Stomach (tissue), 9 donors: ENCODE results near the gene ARL15. TPM values are rescaled to one million over a fixed set of nuclear protein-coding genes. Genes with fewer than 3 reads are reported as not detected.

Experiments
- DNase-seq, 2 donors: peaks; one replicate each; pipeline versions ENCODE4 v3.0.0 to v3.0.0-alpha.2; 2013 to 2019
- H3K27ac ChIP-seq, 5 donors: fragments of 200-600 bp in 4 of 5; sonication (generic) in 4 of 5; one replicate each; pipeline ENCODE4 v1.5.1; 2013 to 2019; ENCODE audit warnings: mild to moderate bottlenecking in 1 of 5, moderate library complexity in 1 of 5
- H3K27me3 ChIP-seq, 3 donors: fragments of 200-600 bp; sonication (generic); one replicate each; pipeline ENCODE4 v1.5.1; 2017 to 2019; ENCODE audit warnings: mixed run types in 1 of 3
- H3K36me3 ChIP-seq, 4 donors: fragments of 200-600 bp; sonication (generic); 1 replicate in 3 of 4; 2 replicates in 1 of 4; pipeline ENCODE4 v1.5.1; 2016 to 2019
- H3K4me1 ChIP-seq, 4 donors: fragments of 200-600 bp; sonication (generic); one replicate each; pipeline ENCODE4 v1.5.1; 2016 to 2019
- H3K4me3 ChIP-seq, 4 donors: fragments of 200-600 bp; sonication (generic) in 3 of 4; one replicate each; pipeline ENCODE4 v1.5.1; 2016 to 2019; ENCODE audit warnings: mild to moderate bottlenecking in 1 of 4
- H3K9me3 ChIP-seq, 4 donors: fragments of 200-600 bp; sonication (generic); one replicate each; pipeline ENCODE4 v1.5.1; 2016 to 2019
- EP300 ChIP-seq: sonication (generic); formaldehyde crosslinking; IDR thresholded peaks from one replicate; pipeline ENCODE4 v1.6.1; 2017; ENCODE audit warnings: antibody characterized with exemption
- POLR2A ChIP-seq, 4 donors: fragments of 450-650 bp; IDR thresholded peaks; one replicate each; pipeline ENCODE4 v1.6.1; 2016; ENCODE audit warnings: antibody characterized with exemption in 4 of 4, control low read depth in 2 of 4, mild to moderate bottlenecking in 1 of 4, moderate library complexity in 1 of 4
- POLR2AphosphoS5 ChIP-seq, 3 donors: sonication (generic); formaldehyde crosslinking; IDR thresholded peaks; one replicate each; pipeline ENCODE4 v1.6.1; 2016; ENCODE audit warnings: antibody characterized with exemption in 3 of 3
- WGBS, 5 donors: extraction: QIAGEN DNeasy Blood & Tissue Kit in 3 of 5; methylation state at CpG; one replicate each; pipeline versions ENCODE4 v1.1.5 to v1.1.7; 2013 to 2018; 5-methylcytosine and 5-hydroxymethylcytosine counted together
- intact Hi-C: fragments of 100-400 bp; cut with DNase I; formaldehyde crosslinking; loops from one replicate; pipeline ENCODE4 v1.15.1; 2023; ENCODE audit warnings: low total_unique reads
- polyA plus RNA-seq, 3 donors: library from polyadenylated mRNA; stranded (reverse); fragments of 200-250 nt; gene quantifications; one replicate each; pipeline ENCODE4 v1.2.3, GENCODE V29; 2013
- total RNA-seq, 5 donors: library from RNA; depleted of rRNA; stranded (reverse); fragments of >200 nt; gene quantifications; one replicate each; pipeline versions ENCODE4 v1.1.0 to v1.2.3, GENCODE V29; 2014 to 2016
- TF ChIP-seq, protein P1 (sequence below), 7 experiments: fragments of 450-650 bp in 4 of 7; fragments of 200-600 bp in 3 of 7; sonication (generic) in 3 of 7; IDR thresholded peaks; one replicate each; pipeline ENCODE4 v1.5.1; 2016 to 2019; ENCODE audit warnings: antibody characterized with exemption in 7 of 7, control low read depth in 2 of 7, mild to moderate bottlenecking in 1 of 7
- donor health status: healthy with polysubstance abuse.
- donor health status: Bipolar disorder and iron deficiency.
- donor health status: healthy.

Gene ARL15
- total and polyA plus RNA-seq, 8 donors = 1.7 to 72.7 (median 12.6) TPM

DNA sequence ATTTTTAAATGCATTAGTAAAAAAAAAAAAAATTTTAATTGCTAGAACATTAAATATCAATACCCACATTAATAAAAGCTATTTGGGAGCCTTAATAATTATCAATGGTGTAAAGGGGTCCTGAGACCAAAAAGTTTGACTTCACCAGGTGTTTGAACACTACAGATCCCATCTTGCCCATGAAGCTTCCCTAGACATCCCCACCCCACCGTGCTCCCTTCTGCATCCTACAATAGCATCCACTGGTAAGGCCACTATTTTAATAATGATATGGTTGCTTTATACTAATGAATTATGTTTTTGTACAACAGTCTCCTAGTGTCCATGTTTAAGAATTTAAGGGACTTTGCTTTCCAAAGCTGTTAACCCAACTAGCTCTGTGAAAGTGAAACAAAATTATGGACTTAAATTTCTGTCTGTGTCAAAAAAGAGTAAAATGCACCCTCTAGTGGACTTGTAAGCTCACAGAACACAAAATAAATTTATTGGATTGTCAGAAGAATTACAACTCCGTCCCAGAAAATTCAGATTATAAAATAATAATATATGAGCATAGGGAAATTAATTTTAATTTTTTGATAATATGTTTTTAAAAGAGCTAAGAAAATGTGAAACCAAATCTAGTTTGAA is 76.0 kb downstream of the ARL15 start:
- WGBS, 5 donors = 47 to 58% (median 56%) methylated on average over 2 of the region's 2 CpGs
- intact Hi-C loops = no loop called here
- Histone ChIP-seq H3K36me3 (no peaks in the 10 kb centered on the region), H3K9me3 (no peaks in the 10 kb centered on the region), H3K27ac (no peak overlapping the region), H3K4me1 (peaks cover 0 to 12% (median 5%) of the 10 kb centered on the region in 4 donors), H3K27me3 (no peaks in the 10 kb centered on the region), H3K4me3 (no peak overlapping the region)
- DNase-seq = peak in 1 of 2 donors; percentile 60
- TF ChIP-seq POLR2A (IDR thresholded peaks at IDR 0.05) = no peak
- TF ChIP-seq, protein P1, sequence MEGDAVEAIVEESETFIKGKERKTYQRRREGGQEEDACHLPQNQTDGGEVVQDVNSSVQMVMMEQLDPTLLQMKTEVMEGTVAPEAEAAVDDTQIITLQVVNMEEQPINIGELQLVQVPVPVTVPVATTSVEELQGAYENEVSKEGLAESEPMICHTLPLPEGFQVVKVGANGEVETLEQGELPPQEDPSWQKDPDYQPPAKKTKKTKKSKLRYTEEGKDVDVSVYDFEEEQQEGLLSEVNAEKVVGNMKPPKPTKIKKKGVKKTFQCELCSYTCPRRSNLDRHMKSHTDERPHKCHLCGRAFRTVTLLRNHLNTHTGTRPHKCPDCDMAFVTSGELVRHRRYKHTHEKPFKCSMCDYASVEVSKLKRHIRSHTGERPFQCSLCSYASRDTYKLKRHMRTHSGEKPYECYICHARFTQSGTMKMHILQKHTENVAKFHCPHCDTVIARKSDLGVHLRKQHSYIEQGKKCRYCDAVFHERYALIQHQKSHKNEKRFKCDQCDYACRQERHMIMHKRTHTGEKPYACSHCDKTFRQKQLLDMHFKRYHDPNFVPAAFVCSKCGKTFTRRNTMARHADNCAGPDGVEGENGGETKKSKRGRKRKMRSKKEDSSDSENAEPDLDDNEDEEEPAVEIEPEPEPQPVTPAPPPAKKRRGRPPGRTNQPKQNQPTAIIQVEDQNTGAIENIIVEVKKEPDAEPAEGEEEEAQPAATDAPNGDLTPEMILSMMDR (IDR thresholded peaks at IDR 0.05) = peak in 5 of 7 experiments; percentile 7 to 57 (median 32)

DNA sequence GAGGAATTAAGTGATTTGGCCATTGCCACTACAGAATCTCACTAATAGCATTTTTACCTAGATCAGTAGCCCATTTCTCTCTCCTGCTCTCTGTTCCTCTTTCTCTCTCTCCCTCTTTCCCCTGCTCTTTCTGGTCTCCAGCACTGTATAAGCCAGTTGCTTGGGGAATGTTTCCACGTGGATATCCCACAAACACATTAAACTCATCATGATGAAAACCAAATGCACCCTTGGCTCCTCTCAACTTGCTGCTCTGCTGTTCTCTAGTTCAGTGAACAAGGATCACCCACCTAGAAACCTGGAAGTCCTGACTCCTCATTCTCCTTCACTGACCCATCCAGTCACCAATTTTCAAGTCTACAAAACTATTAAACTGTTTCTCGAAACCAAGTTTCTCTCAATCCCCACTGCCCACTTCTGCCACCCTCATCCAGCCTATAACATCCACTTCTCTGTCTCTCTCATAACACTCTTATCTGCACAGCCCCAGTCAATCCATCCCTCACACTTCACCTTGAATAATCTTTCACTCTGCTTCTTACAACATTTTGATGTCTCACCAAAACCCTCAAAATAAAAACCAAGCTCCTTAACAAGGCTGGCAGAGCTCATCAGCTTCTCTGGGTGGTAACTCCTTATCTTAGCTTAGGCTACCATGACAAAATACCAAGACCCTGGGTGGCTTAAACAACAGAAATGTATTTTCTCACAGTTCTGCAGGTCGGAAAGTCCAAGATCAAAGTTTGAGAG is 79.3 kb downstream of the ARL15 start:
- H3K27me3 ChIP-seq = no peaks in the 10 kb centered on the region
- DNase-seq = no peak

DNA sequence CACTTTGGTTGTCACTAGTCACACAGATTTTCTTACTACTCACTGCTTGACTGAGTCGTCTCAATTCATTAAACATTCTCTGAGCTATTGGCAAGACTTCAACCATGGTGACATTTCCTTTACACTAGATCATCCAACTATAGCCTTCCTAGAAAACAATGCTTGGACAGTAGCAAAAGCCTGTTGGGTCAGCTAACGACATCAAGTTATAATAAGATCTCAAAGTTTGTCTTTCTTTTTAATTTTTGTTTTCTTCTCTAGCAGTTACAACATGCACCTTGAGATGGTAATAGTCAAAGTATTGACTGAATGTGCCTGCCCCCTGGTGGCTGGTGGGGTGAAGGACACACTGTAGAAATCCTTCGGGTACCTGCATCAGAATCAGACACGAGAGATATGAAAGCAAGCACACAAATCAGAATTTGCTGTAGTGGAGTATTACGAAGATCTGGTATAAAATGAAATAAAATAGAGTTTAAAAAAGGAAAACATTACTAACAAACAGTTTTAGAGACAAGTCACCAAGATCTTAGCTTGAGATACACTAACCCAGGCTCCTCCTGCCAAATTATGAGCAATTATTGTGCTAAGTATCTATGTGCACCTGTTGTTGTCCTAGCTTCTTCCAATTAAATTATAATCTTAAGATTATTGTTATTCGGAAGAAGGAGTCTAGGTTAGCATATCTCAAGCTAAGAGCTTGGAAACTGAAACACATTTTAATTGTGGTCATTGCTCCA is 81.2 kb downstream of the ARL15 start:
- Histone ChIP-seq H3K27ac (no peak overlapping the region), H3K36me3 (no peaks in the 10 kb centered on the region), H3K9me3 (no peaks in the 10 kb centered on the region), H3K4me1 (peaks cover 0 to 11% (median 5%) of the 10 kb centered on the region in 4 donors), H3K27me3 (no peaks in the 10 kb centered on the region), H3K4me3 (no peak overlapping the region)
- 9 to 17% (median 10%) methylated on average over 6 of the region's 6 CpGs for WGBS, 5 donors
- TF ChIP-seq, protein P1 (IDR thresholded peaks at IDR 0.05) = peak in 6 of 7 experiments; percentile 24 to 96 (median 90)
- no peak for TF ChIP-seq POLR2AphosphoS5 (IDR thresholded peaks at IDR 0.05)
- DNase-seq = peak; percentile 82
- intact Hi-C loops = loop anchor here (5.0 to 10.0 kb wide), 2 partner anchors 747 to 964 kb away; partner anchors contain the start of gene FST

More for the DNA sequence above, 79.3 kb downstream of the ARL15 start:
- H3K9me3 ChIP-seq = no peaks in the 10 kb centered on the region
- no peaks in the 10 kb centered on the region for H3K36me3 ChIP-seq
- WGBS, 5 donors = 73 to 80% (median 78%) methylated on average over 3 of the region's 3 CpGs
- no peak overlapping the region for H3K27ac ChIP-seq
- intact Hi-C loops = no loop called here
- no peak for TF ChIP-seq POLR2AphosphoS5 (IDR thresholded peaks at IDR 0.05)
- no peak overlapping the region for H3K4me3 ChIP-seq
- peaks cover 0 to 17% (median 7%) of the 10 kb centered on the region in 4 donors for H3K4me1 ChIP-seq

DNA sequence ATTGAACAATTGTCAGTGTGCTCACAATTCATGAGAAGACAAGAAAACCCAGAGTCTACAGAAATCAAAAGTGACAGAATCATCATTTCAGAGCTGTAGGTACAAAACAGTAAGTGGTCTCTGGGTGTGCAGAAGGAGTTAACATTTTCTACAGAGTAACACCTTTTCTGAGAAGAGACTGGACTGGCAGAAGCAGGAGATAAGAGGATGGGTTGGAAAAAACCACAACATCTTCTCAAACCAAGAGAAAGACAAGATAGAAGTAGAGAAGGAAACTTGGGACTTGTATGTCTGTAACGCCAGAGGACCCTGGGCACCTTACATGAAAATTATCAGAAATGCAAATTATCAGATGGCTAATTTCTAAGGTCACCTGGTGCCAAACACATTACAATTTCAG is 82.6 kb downstream of the ARL15 start:
- Histone ChIP-seq H3K27ac (no peak overlapping the region), H3K4me3 (no peak overlapping the region), H3K36me3 (no peaks in the 10 kb centered on the region), H3K4me1 (peaks cover 0 to 11% (median 4%) of the 10 kb centered on the region in 4 donors), H3K9me3 (no peaks in the 10 kb centered on the region), H3K27me3 (no peaks in the 10 kb centered on the region)
- intact Hi-C loops = loop anchor here (5.0 to 10.0 kb wide), 2 partner anchors 745 to 963 kb away; partner anchors contain the start of gene FST
- WGBS, 5 donors = 79 to 97% (median 83%) methylated on average over 1 of the region's 1 CpG
- no peak for DNase-seq
- TF ChIP-seq EP300 (no peak), POLR2AphosphoS5 (IDR thresholded peaks at IDR 0.05) (no peak), POLR2A (IDR thresholded peaks at IDR 0.05) (no peak)
- TF ChIP-seq, protein P1 (IDR thresholded peaks at IDR 0.05) = no peak
